NCI-H82 treated with DMSO at 0.1 percent for 48 hours (cell line): ENCODE measurements around the gene RYR3.

ENCODE experiments used
- DNase-seq: peaks from one replicate; lab custom pipeline; 2025; ENCODE audit not compliant: unreplicated experiment; lab: John Stamatoyannopoulos, UW

The RYR3 gene

GRCh38 chr15:33860754-33861153 is 550.0 kb downstream of the RYR3 start:
- no peak for DNase-seq

GRCh38 chr15:33864360-33865075 is 553.8 kb downstream of the RYR3 start:
- DNase-seq = no peak

GRCh38 chr15:33865416-33865815 is 554.6 kb downstream of the RYR3 start:
- DNase-seq = no peak

GRCh38 chr15:33866101-33866737 is 555.5 kb downstream of the RYR3 start:
- no peak for DNase-seq

GRCh38 chr15:33871980-33872379 is 561.2 kb downstream of the RYR3 start:
- no peak for DNase-seq

- no peak for DNase-seq
Measured at GRCh38 chr15:33872416-33873106, 561.8 kb downstream of the RYR3 start.

- DNase-seq = no peak
Measured at GRCh38 chr15:33874156-33874555, 563.4 kb downstream of the RYR3 start.

- DNase-seq = no peak
Measured at GRCh38 chr15:33882921-33883320, 572.2 kb downstream of the RYR3 start.

- no peak for DNase-seq
Measured at GRCh38 chr15:33888176-33888575, 577.4 kb downstream of the RYR3 start.

GRCh38 chr15:33894193-33894592 is 583.4 kb downstream of the RYR3 start:
- no peak for DNase-seq

GRCh38 chr15:33902043-33902442 is 591.3 kb downstream of the RYR3 start:
- DNase-seq = no peak

GRCh38 chr15:33903661-33904060 is 592.9 kb downstream of the RYR3 start:
- no peak for DNase-seq

- DNase-seq = no peak
Measured at GRCh38 chr15:33907326-33907725, 596.6 kb downstream of the RYR3 start.

- DNase-seq = no peak
Measured at GRCh38 chr15:33908406-33908805, 597.6 kb downstream of the RYR3 start.

GRCh38 chr15:33910741-33911140 is 600.0 kb downstream of the RYR3 start:
- no peak for DNase-seq

- DNase-seq = no peak
Measured at GRCh38 chr15:33912326-33912725, 601.6 kb downstream of the RYR3 start.

- DNase-seq = no peak
Measured at GRCh38 chr15:33913459-33913858, 602.7 kb downstream of the RYR3 start.
